WERI-Rb-1 (cell line): ENCODE data around the gene GHITM.

ENCODE experiments used
- DNase-seq: peaks from one replicate; pipeline ENCODE4 v3.0.0-alpha.2; 2020
- H3K27ac ChIP-seq: fragments of 250-450 bp; sonication (Bioruptor Pico); 2 replicates; pipeline ENCODE4 v1.5.1; 2020; ENCODE audit warnings: mild to moderate bottlenecking, moderate library complexity
- H3K27me3 ChIP-seq: fragments of 250-450 bp; sonication (Bioruptor Pico); 2 replicates; pipeline ENCODE4 v1.5.1; 2021; ENCODE audit warnings: mild to moderate bottlenecking, low read depth, moderate library complexity; ENCODE audit not compliant: insufficient read depth, severe bottlenecking
- H3K36me3 ChIP-seq: fragments of 250-450 bp; sonication (Bioruptor Pico); 2 replicates; pipeline ENCODE4 v1.5.1; 2020; ENCODE audit warnings: mild to moderate bottlenecking, moderate library complexity
- H3K4me3 ChIP-seq: 2 replicates; pipeline ENCODE4 v1.5.1; 2011; ENCODE audit warnings: low read depth, mild to moderate bottlenecking, control low read depth, low read length
- H3K9me3 ChIP-seq: fragments of 250-450 bp; sonication (Bioruptor Pico); 2 replicates; pipeline ENCODE4 v1.5.1; 2021; ENCODE audit warnings: mild to moderate bottlenecking, moderate library complexity; ENCODE audit not compliant: severe bottlenecking
- CTCF ChIP-seq: IDR thresholded peaks from 2 replicates; pipeline ENCODE4 v1.5.1; 2011; ENCODE audit warnings: low read depth, mild to moderate bottlenecking, control low read depth, inconsistent platforms, low read length

Gene GHITM

GRCh38 chr10:84202349-84202748 lies 63.0 kb downstream of the GHITM start:
- no peaks in the 10 kb centered on the region for H3K27me3 ChIP-seq
- H3K9me3 ChIP-seq: no peaks in the 10 kb centered on the region
- H3K36me3 ChIP-seq: peaks cover 93% of the 10 kb centered on the region
- no peak for DNase-seq
- 0 out of 2 replicates have a peak, but pooled peaks have one; percentile 11 for TF ChIP-seq CTCF
- no peak overlapping the region for H3K27ac ChIP-seq
- H3K4me3 ChIP-seq: no peak overlapping the region
